ENCODE measurements around the gene ABCA13. TPM values are rescaled to one million over a fixed set of nuclear protein-coding genes. Genes with fewer than 3 reads are reported as not detected.

The ABCA13 gene
- total RNA-seq, 4 donors from 2014 or later: under 0.01 to 0.26 (median 0.06) TPM; not detected in 1

DNA sequence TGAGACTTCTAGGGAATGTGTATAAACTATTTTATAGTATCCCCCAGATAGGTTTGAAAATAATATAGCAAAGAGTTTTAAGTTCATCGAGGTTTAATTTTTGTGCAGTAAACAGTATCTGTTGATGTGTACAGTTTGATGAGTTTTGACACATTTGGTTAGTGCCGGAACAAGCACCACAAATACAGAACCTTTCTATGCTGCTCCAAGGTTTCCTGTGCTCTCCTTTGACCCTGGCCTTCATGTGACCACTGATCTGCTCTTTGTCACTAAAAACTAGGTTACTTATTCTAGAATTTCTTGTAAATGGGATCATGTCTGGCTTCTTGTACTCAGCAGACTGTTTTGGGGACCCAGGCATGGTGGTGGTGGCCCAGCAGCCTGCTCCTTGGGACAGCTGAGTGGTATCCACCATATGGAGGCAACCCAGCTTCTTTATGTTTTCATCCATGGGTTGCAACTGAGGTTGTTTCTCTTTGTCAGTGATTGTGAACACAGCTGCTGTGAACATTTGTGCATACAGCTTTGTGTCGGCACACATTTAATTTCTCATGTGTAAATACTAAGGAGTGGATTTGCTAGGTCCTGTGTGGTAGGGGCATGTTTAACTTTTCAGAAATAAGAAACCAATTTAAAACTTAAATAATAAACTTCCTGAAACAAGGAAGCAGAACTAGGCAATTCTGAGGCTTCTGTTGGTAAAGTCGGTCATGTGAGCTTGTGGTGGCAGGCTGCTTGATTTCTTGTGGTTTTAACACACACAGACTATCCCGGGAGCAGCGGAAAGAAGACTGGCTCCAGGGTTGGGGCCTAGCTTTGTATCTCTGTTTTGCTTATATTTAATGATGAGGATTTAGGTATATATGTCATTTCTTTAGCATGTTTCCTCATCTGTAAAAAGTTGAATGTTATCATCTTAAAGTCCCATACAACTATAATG, 219.4 kb downstream of the ABCA13 start:
- 53% methylated on average over 6 of the region's 6 CpGs for WGBS
- no peaks in the 10 kb centered on the region for H3K36me3 ChIP-seq
- no peak overlapping the region for H3K4me3 ChIP-seq
- DNase-seq (ENCODE audit: extremely low spot score): peak; percentile 82
- H3K27ac ChIP-seq (replicated peaks in 1 of 4): no peak overlapping the region
- intact Hi-C loops (cut with DNase I): no loop called here
- no peaks in the 10 kb centered on the region for H3K27me3 ChIP-seq
- H3K4me1 ChIP-seq: no peaks in the 10 kb centered on the region
- H3K9me3 ChIP-seq: no peaks in the 10 kb centered on the region
- TF ChIP-seq POLR2AphosphoS5 (IDR thresholded peaks at IDR 0.05): no peak
- TF ChIP-seq POLR2A (IDR thresholded peaks at IDR 0.05; ENCODE audit: low read depth): no peak
- TF ChIP-seq, protein P1, sequence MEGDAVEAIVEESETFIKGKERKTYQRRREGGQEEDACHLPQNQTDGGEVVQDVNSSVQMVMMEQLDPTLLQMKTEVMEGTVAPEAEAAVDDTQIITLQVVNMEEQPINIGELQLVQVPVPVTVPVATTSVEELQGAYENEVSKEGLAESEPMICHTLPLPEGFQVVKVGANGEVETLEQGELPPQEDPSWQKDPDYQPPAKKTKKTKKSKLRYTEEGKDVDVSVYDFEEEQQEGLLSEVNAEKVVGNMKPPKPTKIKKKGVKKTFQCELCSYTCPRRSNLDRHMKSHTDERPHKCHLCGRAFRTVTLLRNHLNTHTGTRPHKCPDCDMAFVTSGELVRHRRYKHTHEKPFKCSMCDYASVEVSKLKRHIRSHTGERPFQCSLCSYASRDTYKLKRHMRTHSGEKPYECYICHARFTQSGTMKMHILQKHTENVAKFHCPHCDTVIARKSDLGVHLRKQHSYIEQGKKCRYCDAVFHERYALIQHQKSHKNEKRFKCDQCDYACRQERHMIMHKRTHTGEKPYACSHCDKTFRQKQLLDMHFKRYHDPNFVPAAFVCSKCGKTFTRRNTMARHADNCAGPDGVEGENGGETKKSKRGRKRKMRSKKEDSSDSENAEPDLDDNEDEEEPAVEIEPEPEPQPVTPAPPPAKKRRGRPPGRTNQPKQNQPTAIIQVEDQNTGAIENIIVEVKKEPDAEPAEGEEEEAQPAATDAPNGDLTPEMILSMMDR (IDR thresholded peaks at IDR 0.05): no peak
- TF ChIP-seq EP300 (IDR thresholded peaks at IDR 0.05): no peak

- H3K36me3 ChIP-seq: no peaks in the 10 kb centered on the region
- H3K27me3 ChIP-seq: no peaks in the 10 kb centered on the region
- H3K4me3 ChIP-seq: no peak overlapping the region
- peak; percentile 34 for DNase-seq (ENCODE audit: extremely low spot score)
- no peak overlapping the region for H3K27ac ChIP-seq (replicated peaks in 1 of 4)
- no peaks in the 10 kb centered on the region for H3K9me3 ChIP-seq
- intact Hi-C loops (cut with DNase I): no loop called here
- 95% methylated on average over 2 of the region's 2 CpGs for WGBS
- no peak for TF ChIP-seq POLR2A (IDR thresholded peaks at IDR 0.05; ENCODE audit: low read depth)
- TF ChIP-seq, protein P1 (IDR thresholded peaks at IDR 0.05): no peak
- TF ChIP-seq EP300 (IDR thresholded peaks at IDR 0.05): no peak
- TF ChIP-seq POLR2AphosphoS5 (IDR thresholded peaks at IDR 0.05): no peak
- no peaks in the 10 kb centered on the region for H3K4me1 ChIP-seq
Observed at GRCh38 chr7:48398191-48398590, 226.9 kb downstream of the ABCA13 start.

GRCh38 chr7:48402721-48403120, 231.5 kb downstream of the ABCA13 start:
- 50% methylated on average over 1 of the region's 1 CpG for WGBS
- DNase-seq (ENCODE audit: extremely low spot score): peak; percentile 78
- TF ChIP-seq, protein P1 (IDR thresholded peaks at IDR 0.05): no peak
- TF ChIP-seq EP300 (IDR thresholded peaks at IDR 0.05) (no peak), POLR2AphosphoS5 (IDR thresholded peaks at IDR 0.05) (no peak), POLR2A (IDR thresholded peaks at IDR 0.05; ENCODE audit: low read depth) (no peak)
- H3K4me3 ChIP-seq: no peak overlapping the region
- no peak overlapping the region for H3K27ac ChIP-seq (replicated peaks in 1 of 4)
- H3K9me3 ChIP-seq: no peaks in the 10 kb centered on the region
- no peaks in the 10 kb centered on the region for H3K36me3 ChIP-seq
- no peaks in the 10 kb centered on the region for H3K27me3 ChIP-seq
- no peaks in the 10 kb centered on the region for H3K4me1 ChIP-seq
- intact Hi-C loops (cut with DNase I): no loop called here

- intact Hi-C loops (cut with DNase I): no loop called here
- no peaks in the 10 kb centered on the region for H3K4me1 ChIP-seq
- H3K27me3 ChIP-seq: no peaks in the 10 kb centered on the region
- H3K36me3 ChIP-seq: no peaks in the 10 kb centered on the region
- no peak overlapping the region for H3K4me3 ChIP-seq
- no peak for DNase-seq (ENCODE audit: extremely low spot score)
- WGBS: 84% methylated on average over 4 of the region's 4 CpGs
- no peak for TF ChIP-seq POLR2AphosphoS5 (IDR thresholded peaks at IDR 0.05)
- TF ChIP-seq EP300 (IDR thresholded peaks at IDR 0.05): no peak
- no peak for TF ChIP-seq POLR2A (IDR thresholded peaks at IDR 0.05; ENCODE audit: low read depth)
- TF ChIP-seq, protein P1 (IDR thresholded peaks at IDR 0.05): no peak
- H3K27ac ChIP-seq (replicated peaks in 1 of 4): no peak overlapping the region
- H3K9me3 ChIP-seq: no peaks in the 10 kb centered on the region
Observed at GRCh38 chr7:48408731-48409130, 237.5 kb downstream of the ABCA13 start.

All from esophagus muscularis mucosa (tissue), 4 donors.